H7 (cell line): ENCODE measurements around the gene ST14. TPM values are rescaled to one million over a fixed set of nuclear protein-coding genes. Genes with fewer than 3 reads are reported as not detected.
A peak's percentile ranks its signal among the peaks of the same experiment; 100 is the strongest.
"Not testable (repeated sequence)": the region's sequence is repeated elsewhere in the genome, so short reads cannot be mapped to it uniquely, and the experiment has no call there.

ENCODE experiments used
- DNase-seq: peaks from one replicate; pipeline ENCODE4 v3.0.0; 2012
- H3K27me3 ChIP-seq: 2 replicates; pipeline ENCODE4 v1.6.0; 2011; ENCODE audit warnings: mild to moderate bottlenecking, low read length; ENCODE audit not compliant: control insufficient read depth, insufficient read depth
- H3K36me3 ChIP-seq: replicated peaks from 2 replicates; pipeline ENCODE4 v1.5.1; 2011; ENCODE audit warnings: low read length; ENCODE audit not compliant: control insufficient read depth, insufficient read depth
- H3K4me3 ChIP-seq: 2 replicates; pipeline ENCODE4 v1.5.1; 2011; ENCODE audit warnings: low read depth, mild to moderate bottlenecking, control low read depth, low read length, moderate library complexity; ENCODE audit not compliant: insufficient read depth
- total RNA-seq: library from RNA; depleted of rRNA; stranded (reverse); fragments of >200 nt; shearing (Covaris generic); gene quantifications from 2 replicates; pipeline ENCODE4 v1.2.3, GENCODE V29; 2014

Gene ST14
- total RNA-seq, 1 experiment from 2014 or later, result 4.5 TPM

- Histone ChIP-seq H3K27me3 (no peaks in the 10 kb centered on the region), H3K4me3 (no peak overlapping the region), H3K36me3 (no peaks in the 10 kb centered on the region)
- DNase-seq, result peak; percentile 30
Observed at GRCh38 chr11:130220311-130221035, 60.9 kb downstream of the ST14 start.

DNA sequence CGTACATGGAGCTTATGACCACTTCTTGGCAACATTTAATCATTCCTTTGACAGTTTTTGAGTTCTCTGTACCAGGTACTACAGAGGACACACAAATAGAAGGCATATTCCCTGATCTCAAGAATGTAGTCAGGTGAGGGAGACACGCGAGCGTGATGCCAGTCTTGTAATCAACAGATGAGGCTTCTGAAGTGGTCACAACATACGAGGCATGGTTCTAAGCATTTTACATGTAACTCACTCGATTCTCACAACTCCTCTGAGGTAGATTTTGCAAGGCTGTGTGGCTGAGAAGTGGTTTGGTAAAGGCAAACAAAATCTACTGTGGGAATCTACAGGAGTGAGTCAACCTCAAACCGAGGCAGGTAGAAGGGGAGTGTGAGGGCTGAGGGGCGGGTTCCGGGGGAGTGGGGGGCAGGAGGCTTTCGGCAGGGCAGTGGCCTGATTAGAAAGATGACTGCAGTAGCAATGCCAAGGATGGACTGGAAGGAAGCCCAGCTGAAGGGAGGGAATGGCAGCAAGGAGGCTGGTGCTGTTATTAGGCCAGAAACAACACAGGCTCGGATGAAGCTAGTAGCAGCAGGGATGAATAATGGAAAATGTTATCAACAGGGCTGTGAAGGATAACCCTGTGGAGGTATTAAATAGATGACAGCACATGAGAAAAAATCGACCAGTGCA, 63.8 kb downstream of the ST14 start:
- Histone ChIP-seq H3K36me3 (no peaks in the 10 kb centered on the region), H3K27me3 (no peaks in the 10 kb centered on the region), H3K4me3 (no peak overlapping the region)
- no peak for DNase-seq

DNA sequence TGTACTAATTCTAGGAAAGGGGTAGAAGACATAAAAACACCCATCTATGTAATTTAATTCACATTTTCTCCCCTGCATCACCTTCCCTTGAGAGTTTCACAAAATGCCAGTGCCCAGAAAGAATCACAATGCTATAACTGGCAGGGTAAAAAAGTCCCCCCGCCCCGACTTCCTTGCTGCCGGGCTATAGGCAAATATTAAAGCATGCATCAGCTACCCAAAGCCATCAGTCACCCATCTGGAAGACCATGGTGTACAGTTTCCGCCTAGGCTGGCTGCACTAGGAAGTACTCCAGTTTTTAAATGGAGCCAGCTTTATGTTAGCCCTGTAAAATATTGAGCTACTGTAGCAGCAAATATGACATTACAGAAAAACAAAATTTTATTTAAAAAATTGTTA, 67.8 kb downstream of the ST14 start:
- Histone ChIP-seq H3K36me3 (no peaks in the 10 kb centered on the region), H3K4me3 (no peak overlapping the region), H3K27me3 (no peaks in the 10 kb centered on the region)
- DNase-seq, result no peak

DNA sequence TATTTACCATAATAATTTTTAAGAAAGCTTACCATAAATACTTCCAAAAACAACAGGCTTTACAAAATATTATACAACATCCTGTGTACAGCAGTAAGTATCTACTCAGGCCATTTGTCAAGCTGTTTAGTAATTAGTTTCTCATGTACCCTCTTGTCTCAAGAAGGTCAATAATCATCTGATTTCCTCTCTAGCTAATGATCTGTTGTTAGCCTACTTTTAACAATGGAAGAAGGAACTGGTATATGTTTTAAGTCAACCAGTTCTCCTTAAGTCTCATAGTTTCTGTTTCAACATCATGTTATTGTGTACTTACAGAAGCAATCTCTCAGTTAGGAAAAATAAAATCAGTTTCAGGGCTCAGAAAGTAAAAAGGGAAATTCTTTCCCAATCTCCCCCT, 73.9 kb downstream of the ST14 start:
- not testable (repeated sequence) for H3K4me3 ChIP-seq, DNase-seq, H3K36me3 ChIP-seq, H3K27me3 ChIP-seq

DNA sequence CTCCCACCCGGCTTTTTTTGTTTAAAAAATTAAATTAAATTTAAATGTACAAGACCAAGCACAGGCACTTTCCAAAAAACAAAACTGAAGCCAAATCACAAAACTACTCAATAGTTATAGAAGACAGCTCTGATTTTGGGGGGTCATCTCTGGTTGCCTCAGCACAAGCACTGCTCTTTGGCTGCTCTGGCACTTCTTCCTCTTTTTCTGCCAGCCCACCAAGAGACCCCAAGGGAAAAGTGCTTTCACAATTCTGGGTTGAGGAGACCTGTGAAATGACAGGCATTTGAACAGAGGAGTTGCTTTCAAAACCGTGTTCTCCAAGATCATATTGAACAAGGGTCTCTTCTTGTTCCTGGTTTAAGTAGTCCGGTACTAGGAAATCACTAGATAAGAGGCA, 74.3 kb downstream of the ST14 start:
- not testable (repeated sequence) for H3K27me3 ChIP-seq, H3K36me3 ChIP-seq, DNase-seq, H3K4me3 ChIP-seq

- no peak for DNase-seq
- H3K36me3 ChIP-seq, result peaks cover 12% of the 10 kb centered on the region
- H3K27me3 ChIP-seq, result no peaks in the 10 kb centered on the region
Observed at GRCh38 chr11:130234315-130234714, 74.7 kb downstream of the ST14 start.

GRCh38 chr11:130237282-130238006, 77.9 kb downstream of the ST14 start:
- Histone ChIP-seq H3K36me3 (peaks cover 12% of the 10 kb centered on the region), H3K4me3 (no peak overlapping the region), H3K27me3 (no peaks in the 10 kb centered on the region)
- no peak for DNase-seq

More at GRCh38 chr11:130234315-130234714, 74.7 kb downstream of the ST14 start:
- no peak overlapping the region for H3K4me3 ChIP-seq

- no peak overlapping the region for H3K4me3 ChIP-seq
- peaks cover 3% of the 10 kb centered on the region for H3K36me3 ChIP-seq
- no peak for DNase-seq
- H3K27me3 ChIP-seq, result no peaks in the 10 kb centered on the region
Observed at GRCh38 chr11:130241713-130242112, 82.1 kb downstream of the ST14 start.

- H3K36me3 ChIP-seq, result peaks cover 2% of the 10 kb centered on the region
- DNase-seq, result no peak
- no peak overlapping the region for H3K4me3 ChIP-seq
- no peaks in the 10 kb centered on the region for H3K27me3 ChIP-seq
Observed at GRCh38 chr11:130243816-130244215, 84.2 kb downstream of the ST14 start.

DNA sequence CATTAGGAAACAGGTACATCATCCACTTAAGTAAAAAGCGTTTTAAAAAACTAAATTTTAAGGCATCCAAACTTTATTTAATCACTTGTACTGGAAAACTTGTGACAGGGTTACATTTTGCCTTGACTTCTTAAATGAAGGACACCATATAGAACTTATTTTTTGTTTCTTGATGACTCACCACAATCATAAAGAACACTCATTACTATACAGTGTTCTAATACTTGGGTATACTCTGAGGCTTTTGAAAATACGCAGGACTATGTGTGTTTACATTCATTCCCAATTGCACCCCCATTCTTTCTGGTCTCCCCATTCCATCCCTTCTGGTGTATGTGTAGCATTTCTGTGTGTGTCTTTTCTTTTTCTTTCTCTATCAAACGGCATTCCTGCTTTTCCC, 85.3 kb downstream of the ST14 start:
- no peak for DNase-seq
- no peak overlapping the region for H3K4me3 ChIP-seq
- H3K27me3 ChIP-seq, result no peaks in the 10 kb centered on the region
- H3K36me3 ChIP-seq, result no peaks in the 10 kb centered on the region; the same call in 1 of the 2 replicates

- not testable (repeated sequence) for H3K27me3 ChIP-seq, DNase-seq, H3K4me3 ChIP-seq, H3K36me3 ChIP-seq
Observed at GRCh38 chr11:130245375-130245774, 85.8 kb downstream of the ST14 start.

DNA sequence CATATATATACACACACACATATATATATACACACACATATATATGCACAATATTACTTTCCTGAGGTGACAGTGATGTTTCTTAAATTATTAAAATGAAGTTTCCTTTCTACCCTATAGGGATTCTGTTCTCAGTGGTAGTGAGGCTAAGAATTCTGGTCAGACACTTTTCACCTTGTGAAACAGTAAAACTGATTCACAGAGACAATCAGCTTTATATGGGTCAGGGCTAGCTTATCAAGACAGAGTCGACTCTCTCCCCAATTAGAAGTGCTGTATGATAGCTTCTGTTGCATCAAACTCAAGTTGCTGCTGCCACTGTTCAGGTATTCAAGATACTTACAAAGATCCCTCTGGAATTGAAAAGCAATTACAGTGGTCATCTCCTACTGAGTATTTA, 86.7 kb downstream of the ST14 start:
- no peaks in the 10 kb centered on the region; the same call in 1 of the 2 replicates for H3K36me3 ChIP-seq
- H3K27me3 ChIP-seq, result no peaks in the 10 kb centered on the region
- no peak overlapping the region for H3K4me3 ChIP-seq
- DNase-seq, result no peak

DNA sequence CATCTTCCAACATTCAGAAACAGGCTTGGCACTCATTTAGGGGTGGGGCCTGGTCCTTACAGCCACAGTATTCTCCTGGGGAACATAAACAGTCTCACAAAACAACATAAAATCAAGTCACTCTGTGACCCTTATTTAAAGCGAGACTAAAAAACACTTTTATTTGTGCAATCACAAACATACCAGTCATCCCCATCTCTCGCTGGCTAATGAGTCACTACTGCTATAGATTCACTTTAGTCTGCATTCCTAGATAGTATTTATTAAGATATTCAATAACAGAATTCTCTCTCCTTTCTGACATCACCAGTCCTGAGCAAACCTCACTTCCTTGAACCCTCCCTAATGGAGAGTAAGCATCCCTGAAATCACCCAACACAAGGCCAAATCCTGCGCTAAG, 87.2 kb downstream of the ST14 start:
- H3K27me3 ChIP-seq, result no peaks in the 10 kb centered on the region
- H3K4me3 ChIP-seq, result no peak overlapping the region
- no peak for DNase-seq
- no peaks in the 10 kb centered on the region; the same call in 1 of the 2 replicates for H3K36me3 ChIP-seq

DNA sequence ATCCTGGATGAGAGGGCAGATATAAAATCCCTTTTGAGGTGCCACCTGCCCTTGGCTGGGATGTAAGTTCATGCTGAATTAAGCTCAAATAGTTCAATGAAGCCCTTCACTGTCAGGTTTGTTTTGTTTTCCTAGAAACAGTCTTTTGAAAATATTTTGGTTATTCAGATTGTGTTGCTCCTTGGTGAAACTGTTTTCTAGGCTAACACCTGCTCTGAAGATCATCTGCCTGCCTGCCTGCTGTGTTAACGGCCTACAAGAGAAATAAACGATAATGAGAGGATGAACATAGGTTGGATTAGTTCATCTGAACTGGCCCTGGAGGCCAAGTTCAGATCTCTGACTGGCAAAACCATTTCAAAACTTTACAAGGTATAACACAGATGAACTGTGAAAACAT, 87.7 kb downstream of the ST14 start:
- Histone ChIP-seq H3K27me3 (no peaks in the 10 kb centered on the region), H3K36me3 (no peaks in the 10 kb centered on the region; the same call in 1 of the 2 replicates), H3K4me3 (no peak overlapping the region)
- no peak for DNase-seq

DNA sequence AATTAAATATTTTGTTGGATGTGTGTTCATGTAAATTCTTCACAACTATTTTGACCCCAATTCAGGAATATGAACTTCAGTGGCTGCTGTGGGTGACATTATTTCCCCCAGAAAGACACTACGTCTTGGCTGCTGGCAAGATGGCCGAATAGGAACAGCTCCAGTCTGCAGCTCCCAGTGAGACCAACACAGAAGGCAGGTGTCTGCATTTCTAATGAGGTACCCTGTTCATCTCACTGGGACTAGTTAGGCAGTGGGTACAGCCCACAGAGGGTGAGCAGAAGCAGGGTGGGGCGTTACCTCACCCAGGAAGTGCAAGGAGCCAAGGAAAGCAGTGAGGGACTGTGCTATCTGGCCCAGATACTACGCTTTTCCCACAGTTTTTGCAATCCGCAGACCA, 89.8 kb downstream of the ST14 start:
- Histone ChIP-seq H3K4me3 (no peak overlapping the region), H3K36me3 (no peaks in the 10 kb centered on the region; the same call in 1 of the 2 replicates), H3K27me3 (no peaks in the 10 kb centered on the region)
- DNase-seq, result no peak
